ENCODE data around the gene RPP38. TPM values are rescaled to one million over a fixed set of nuclear protein-coding genes. Genes with fewer than 3 reads are reported as not detected.
A peak's percentile ranks its signal among the peaks of the same experiment; 100 is the strongest.

Gene RPP38, protein sequence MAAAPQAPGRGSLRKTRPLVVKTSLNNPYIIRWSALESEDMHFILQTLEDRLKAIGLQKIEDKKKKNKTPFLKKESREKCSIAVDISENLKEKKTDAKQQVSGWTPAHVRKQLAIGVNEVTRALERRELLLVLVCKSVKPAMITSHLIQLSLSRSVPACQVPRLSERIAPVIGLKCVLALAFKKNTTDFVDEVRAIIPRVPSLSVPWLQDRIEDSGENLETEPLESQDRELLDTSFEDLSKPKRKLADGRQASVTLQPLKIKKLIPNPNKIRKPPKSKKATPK
- total RNA-seq: 10 to 100 TPM; 14.6 to 17.6 TPM

DNA sequence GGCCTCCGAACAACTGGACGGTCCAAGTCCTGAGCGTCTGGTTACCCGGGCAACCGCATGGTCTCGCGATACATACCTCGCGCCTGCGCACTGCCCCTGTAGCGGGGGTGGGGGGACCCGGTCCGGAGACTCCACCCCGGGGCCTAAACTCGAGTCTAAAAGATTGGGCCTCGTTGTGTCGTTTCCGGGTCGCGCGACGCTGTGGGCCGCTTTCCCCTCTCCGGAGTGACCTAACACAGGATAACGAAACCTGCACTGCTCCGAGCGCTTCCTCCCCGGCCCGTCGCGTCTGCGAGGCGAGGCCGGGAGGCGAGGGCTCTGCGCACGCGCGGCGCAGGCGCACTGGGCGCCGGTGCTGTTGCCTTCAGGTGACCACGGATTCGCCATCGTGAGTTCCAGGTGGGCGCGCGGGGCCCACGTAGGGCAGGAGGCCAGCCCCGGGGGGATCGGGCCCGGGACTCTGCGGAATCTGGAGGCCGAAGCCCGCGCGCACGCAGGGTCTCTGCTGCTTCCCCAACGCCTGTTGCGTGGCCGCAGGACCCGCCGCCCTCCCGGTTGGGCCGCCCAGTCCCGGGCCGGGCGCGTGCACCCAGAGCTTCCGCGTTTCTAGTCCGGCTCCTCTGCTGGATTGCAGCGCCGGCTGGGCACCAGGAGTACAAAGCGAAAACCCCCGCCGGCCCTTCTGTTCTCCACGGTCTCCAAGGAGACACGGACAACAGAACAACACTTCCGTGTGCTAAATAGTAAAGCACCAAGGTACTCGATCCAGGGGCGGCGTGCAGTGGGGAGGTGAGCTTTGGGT is at the start of gene RPP38:
Gene RPP38 (plus strand): TSS at position 345 of the 802 bp plus-strand sequence. CDS start 5,960 bp downstream, outside the sequence.
- Mint-ChIP-seq H3K27me3 (no peaks in the 10 kb centered on the region), H3K9me3 (no peaks in the 10 kb centered on the region), H3K36me3 (peaks cover 3% of the 10 kb centered on the region), H3K27ac (peak within 1 kb of the TSS; percentile 97), H3K4me3 (peak within 1 kb of the TSS; percentile 97), H3K4me1 (peaks cover 20% of the 10 kb centered on the region)
- DNase-seq: peak; percentile 97
- peak; percentile 92 for ATAC-seq (ENCODE audit: low read depth)
- POLR2A ChIA-PET: interaction anchor here (0.8 to 2.3 kb wide), 4 partner anchors 72 to 545 kb away, joined by 3 to 11 read pairs (median 5); partner anchors contain the start of genes MEIG1 and NMT2

DNA sequence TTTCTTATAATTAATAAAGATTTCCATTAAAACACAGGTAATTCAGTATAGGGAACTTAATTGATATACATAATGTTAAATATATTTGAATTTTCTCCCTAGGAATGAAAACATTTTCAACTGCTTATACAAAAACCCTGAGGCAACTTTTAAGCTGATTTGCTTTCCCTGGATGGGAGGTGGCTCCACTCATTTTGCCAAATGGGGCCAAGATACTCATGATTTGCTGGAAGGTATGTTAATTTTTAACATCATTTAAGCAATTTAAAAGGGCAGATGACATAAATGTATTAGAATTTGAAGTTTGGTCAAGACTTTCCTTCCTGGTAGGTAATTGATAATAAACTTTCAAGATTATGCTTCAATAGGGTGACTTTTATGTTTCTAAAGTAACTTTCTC is 47.6 kb upstream of the RPP38 start:
- POLR2A ChIA-PET: no interaction called here
- no peak overlapping the region for H3K27ac Mint-ChIP-seq
- peaks cover 6% of the 10 kb centered on the region for H3K27me3 Mint-ChIP-seq

DNA sequence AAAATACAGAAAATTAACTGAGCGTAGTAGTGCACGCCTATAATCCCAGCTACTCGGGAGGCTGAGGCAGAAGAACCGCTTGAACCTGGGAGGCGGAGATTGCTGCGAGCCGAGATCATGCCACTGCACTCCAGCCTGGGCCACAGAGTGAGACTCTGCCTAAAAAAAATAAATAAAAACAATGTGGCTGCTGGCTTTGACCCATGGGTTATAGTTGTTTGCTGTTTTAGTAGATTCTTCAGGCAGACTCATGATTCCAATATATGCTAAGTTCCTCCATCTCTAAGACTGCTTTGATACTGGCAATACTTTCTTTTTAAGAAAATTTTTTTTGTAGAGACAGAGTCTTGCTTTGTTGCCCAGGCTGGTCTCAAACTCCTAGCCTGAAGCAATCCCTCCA is 45.0 kb upstream of the RPP38 start:
- POLR2A ChIA-PET: no interaction called here
- no peak overlapping the region for H3K27ac Mint-ChIP-seq
- H3K36me3 Mint-ChIP-seq: no peaks in the 10 kb centered on the region
- DNase-seq (no peak), ATAC-seq (ENCODE audit: low read depth) (no peak)
- H3K4me3 Mint-ChIP-seq: no peak overlapping the region
- H3K4me1 Mint-ChIP-seq: no peaks in the 10 kb centered on the region
- no peaks in the 10 kb centered on the region for H3K9me3 Mint-ChIP-seq
- H3K27me3 Mint-ChIP-seq: peaks cover 15% of the 10 kb centered on the region

More for the DNA sequence above, 47.6 kb upstream of the RPP38 start:
- ATAC-seq (ENCODE audit: low read depth): no peak
- Mint-ChIP-seq H3K9me3 (no peaks in the 10 kb centered on the region), H3K36me3 (no peaks in the 10 kb centered on the region), H3K4me1 (peaks cover 5% of the 10 kb centered on the region), H3K4me3 (no peak overlapping the region)
- DNase-seq: no peak

DNA sequence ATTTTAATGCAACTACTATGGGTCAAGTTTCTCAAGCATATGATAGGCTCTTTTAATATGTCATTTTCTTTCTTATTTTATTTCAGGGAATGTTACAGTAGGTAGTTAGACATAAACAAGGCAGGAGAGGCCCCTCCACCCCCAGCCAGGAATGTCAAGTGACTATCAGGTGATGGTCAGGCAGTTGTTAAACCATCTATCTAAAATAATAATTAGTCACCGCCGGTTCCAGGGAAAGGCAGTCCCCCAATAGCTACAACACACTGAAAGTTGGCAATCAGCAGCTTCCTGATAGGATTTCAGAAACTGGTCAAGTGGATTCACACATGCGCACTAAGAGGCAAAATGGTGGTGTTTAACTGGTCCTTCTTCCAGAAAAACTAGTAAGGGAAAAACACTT is 44.1 kb upstream of the RPP38 start:
- ATAC-seq (ENCODE audit: low read depth): no peak
- H3K27me3 Mint-ChIP-seq: peaks cover 15% of the 10 kb centered on the region
- no peak overlapping the region for H3K27ac Mint-ChIP-seq
- H3K4me3 Mint-ChIP-seq: no peak overlapping the region
- H3K4me1 Mint-ChIP-seq: no peaks in the 10 kb centered on the region
- POLR2A ChIA-PET: no interaction called here
- no peaks in the 10 kb centered on the region for H3K9me3 Mint-ChIP-seq
- no peak for DNase-seq
- H3K36me3 Mint-ChIP-seq: no peaks in the 10 kb centered on the region

DNA sequence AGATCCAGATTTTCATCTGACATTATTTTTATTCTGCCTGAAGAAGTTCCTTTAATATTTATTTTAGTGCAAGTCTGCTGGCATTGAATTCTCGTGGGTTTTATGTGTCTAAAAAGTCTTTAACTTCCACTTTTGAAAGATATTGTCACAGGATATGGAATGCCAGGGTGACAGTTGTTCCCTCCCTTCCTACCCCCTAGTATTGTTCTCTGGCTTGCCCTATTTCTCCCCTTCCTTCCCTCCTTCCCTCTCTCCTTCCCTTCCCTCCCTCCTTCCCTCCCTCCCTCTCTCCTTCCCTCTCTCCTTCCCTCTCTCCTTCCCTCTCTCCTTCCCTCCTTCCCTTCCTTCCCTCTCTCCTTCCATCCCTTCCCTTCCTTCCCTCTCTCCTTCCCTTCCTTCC is 38.5 kb upstream of the RPP38 start:
- DNase-seq (no peak), ATAC-seq (ENCODE audit: low read depth) (no peak)
- Mint-ChIP-seq H3K27ac (no peak overlapping the region), H3K36me3 (peaks cover 5% of the 10 kb centered on the region), H3K27me3 (peaks cover 10% of the 10 kb centered on the region), H3K9me3 (peaks cover 6% of the 10 kb centered on the region), H3K4me3 (no peak overlapping the region), H3K4me1 (no peaks in the 10 kb centered on the region)
- POLR2A ChIA-PET: no interaction called here

DNA sequence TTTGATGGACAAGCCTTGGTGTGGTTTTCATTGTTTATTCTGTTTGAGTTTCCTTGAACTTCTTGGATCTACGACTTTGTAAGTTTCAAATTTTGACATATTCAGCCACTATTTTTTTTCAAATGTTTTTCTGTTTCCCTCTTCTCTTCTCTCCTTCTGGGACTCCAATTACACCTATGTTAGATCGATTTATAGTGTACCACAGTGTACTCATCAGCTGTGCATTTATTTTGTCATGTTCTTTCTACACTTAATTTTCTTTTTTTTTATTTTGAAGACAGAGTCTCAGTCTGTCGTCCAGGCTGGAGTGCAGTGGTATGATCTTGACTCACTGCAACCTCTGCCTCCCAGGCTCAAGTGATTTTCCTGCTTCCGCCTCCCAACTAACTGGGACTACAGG is 37.2 kb upstream of the RPP38 start:
- POLR2A ChIA-PET: no interaction called here
- peaks cover 12% of the 10 kb centered on the region for H3K27me3 Mint-ChIP-seq
- H3K4me3 Mint-ChIP-seq: no peak overlapping the region
- peaks cover 9% of the 10 kb centered on the region for H3K9me3 Mint-ChIP-seq
- DNase-seq (no peak), ATAC-seq (ENCODE audit: low read depth) (no peak)
- no peaks in the 10 kb centered on the region for H3K4me1 Mint-ChIP-seq
- H3K27ac Mint-ChIP-seq: no peak overlapping the region
- H3K36me3 Mint-ChIP-seq: peaks cover 5% of the 10 kb centered on the region

DNA sequence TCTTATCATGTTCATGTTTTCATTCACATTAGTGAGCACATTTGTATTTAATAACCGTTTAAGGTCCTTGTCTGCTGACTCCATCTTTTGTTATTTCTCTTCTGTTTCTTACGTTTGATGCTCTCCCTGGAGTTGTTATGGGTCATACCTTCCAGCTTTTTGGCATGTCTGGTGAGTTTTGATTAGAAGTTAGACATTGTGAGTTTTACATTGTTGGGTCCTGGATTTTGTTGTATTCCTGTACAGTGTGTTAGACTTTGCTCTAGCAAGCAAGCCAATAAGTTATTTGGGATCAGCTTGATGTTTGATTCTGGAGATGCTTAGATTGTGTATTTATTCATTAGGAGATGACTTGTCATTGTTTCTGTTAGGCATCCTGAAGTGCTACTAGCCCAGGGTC is 36.5 kb upstream of the RPP38 start:
- Mint-ChIP-seq H3K36me3 (peaks cover 5% of the 10 kb centered on the region), H3K9me3 (peaks cover 14% of the 10 kb centered on the region), H3K4me3 (no peak overlapping the region), H3K27me3 (peaks cover 12% of the 10 kb centered on the region), H3K4me1 (no peaks in the 10 kb centered on the region), H3K27ac (no peak overlapping the region)
- DNase-seq: no peak
- POLR2A ChIA-PET: no interaction called here
- no peak for ATAC-seq (ENCODE audit: low read depth)

DNA sequence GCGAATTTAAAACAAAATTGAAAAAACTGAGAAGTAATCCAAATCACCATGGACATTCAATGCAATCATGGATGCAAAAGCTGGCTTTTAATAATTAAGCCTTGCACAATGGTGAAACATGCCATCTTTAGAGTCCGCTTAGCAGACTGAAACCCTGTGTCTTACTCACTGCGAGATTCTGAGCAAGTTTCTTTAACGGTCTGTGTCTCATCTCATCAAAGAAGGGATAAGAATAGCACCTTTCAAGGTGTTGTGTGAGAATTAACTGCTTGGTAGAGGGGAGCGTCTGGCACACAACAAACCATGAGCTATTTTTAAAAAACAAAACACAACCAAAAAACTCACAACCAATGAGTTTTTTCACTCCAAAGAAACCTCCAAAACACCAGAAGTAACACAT is 30.0 kb upstream of the RPP38 start:
- Mint-ChIP-seq H3K4me3 (no peak overlapping the region), H3K36me3 (no peaks in the 10 kb centered on the region), H3K27me3 (peaks cover 5% of the 10 kb centered on the region), H3K4me1 (no peaks in the 10 kb centered on the region), H3K9me3 (peaks cover 8% of the 10 kb centered on the region), H3K27ac (no peak overlapping the region)
- DNase-seq: no peak
- POLR2A ChIA-PET: no interaction called here
- ATAC-seq (ENCODE audit: low read depth): no peak

DNA sequence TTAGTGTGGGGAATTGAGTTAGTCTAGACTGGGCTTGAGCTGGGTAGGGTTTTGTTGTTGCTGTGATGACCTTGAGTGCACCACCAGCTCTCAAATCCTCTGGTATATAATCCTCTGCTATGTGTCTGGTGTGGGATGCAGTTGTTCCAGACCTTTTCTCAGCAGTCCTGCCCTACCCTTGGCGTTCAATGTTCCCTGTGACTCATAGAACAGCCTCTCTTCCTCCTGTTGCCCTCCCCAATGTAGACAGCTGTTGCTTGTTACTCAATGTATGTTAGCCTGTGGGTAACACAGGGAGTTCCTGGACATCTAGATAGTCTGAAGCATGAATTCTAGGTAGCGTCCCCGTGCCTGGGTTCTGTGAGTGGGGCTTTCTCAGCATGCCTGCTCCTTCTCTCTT is 28.4 kb upstream of the RPP38 start:
- Mint-ChIP-seq H3K4me3 (no peak overlapping the region), H3K4me1 (no peaks in the 10 kb centered on the region)

DNA sequence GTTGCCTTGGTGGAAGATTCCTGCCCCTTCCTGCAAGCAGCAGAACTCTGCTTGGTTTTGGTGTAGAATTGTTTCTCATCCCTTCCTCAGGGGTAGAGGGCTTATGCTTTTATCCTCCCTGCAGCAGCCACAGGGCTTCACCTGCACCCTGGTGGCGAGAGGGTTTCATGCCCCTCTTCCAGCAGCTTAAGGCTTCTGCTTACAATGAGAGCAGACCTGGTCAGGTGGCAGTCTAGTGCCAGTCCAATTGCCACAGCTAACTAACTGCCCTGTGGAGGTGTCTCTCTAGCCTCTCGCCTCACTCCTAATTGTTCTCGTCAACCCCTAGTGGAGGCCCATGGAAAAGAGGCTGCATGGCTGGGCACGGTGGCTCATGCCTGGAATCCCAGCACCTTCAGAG is 27.9 kb upstream of the RPP38 start:
- H3K27me3 Mint-ChIP-seq: peaks cover 6% of the 10 kb centered on the region
- POLR2A ChIA-PET: no interaction called here
- H3K9me3 Mint-ChIP-seq: peaks cover 8% of the 10 kb centered on the region
- H3K4me3 Mint-ChIP-seq: no peak overlapping the region
- ATAC-seq (ENCODE audit: low read depth) (no peak), DNase-seq (no peak)
- H3K36me3 Mint-ChIP-seq: no peaks in the 10 kb centered on the region
- H3K27ac Mint-ChIP-seq: no peak overlapping the region
- H3K4me1 Mint-ChIP-seq: no peaks in the 10 kb centered on the region

More for the DNA sequence above, 28.4 kb upstream of the RPP38 start:
- POLR2A ChIA-PET: no interaction called here
- DNase-seq (no peak), ATAC-seq (ENCODE audit: low read depth) (no peak)
- H3K36me3 Mint-ChIP-seq: no peaks in the 10 kb centered on the region
- H3K9me3 Mint-ChIP-seq: peaks cover 10% of the 10 kb centered on the region
- H3K27me3 Mint-ChIP-seq: peaks cover 7% of the 10 kb centered on the region
- H3K27ac Mint-ChIP-seq: no peak overlapping the region

DNA sequence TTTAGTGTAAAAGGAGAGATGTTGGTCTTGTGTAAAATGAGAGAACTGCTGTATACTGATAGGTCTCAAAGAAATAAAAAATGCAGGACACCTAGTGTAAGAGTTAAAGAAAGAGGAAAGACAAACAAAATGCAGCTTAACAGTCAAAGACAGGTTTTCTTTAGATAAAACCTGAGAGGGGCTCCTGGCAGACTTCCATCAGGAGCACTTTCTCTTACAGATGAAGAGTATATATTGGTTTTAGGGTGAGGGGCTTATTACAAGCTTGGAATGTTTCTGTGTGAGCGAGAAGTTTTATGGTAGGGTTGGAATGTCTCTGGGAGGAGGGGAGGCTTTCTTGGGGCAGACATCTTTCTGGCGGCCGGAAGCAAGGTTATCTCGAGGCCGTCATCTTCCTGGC is 24.8 kb upstream of the RPP38 start:
- H3K27me3 Mint-ChIP-seq: peaks cover 2% of the 10 kb centered on the region
- no peak overlapping the region for H3K4me3 Mint-ChIP-seq
- H3K36me3 Mint-ChIP-seq: no peaks in the 10 kb centered on the region
- POLR2A ChIA-PET: no interaction called here
- ATAC-seq (ENCODE audit: low read depth): no peak
- DNase-seq: no peak
- H3K9me3 Mint-ChIP-seq: peaks cover 2% of the 10 kb centered on the region
- no peaks in the 10 kb centered on the region for H3K4me1 Mint-ChIP-seq
- H3K27ac Mint-ChIP-seq: no peak overlapping the region

DNA sequence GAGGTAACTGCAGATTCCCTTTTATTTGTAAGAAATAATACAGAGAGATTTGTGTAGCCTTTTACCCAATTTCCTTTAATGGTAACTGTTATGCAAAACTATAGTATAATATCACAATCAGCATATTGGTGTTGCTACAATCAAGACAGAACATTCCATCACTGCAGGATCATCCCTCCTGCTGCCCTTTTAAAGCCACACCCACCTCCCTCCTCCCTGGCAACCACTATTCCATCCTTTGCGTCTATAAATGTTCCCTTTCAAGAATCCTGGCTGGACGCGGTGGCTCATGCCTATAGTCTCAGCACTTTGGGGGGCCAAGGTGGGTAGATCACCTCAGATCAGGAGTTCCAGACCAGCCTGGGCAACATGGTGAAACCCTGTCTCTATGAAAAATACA is 21.7 kb upstream of the RPP38 start:
- H3K4me3 Mint-ChIP-seq: no peak overlapping the region
- peaks cover 2% of the 10 kb centered on the region for H3K27me3 Mint-ChIP-seq
- ATAC-seq (ENCODE audit: low read depth) (no peak), DNase-seq (no peak)
- POLR2A ChIA-PET: no interaction called here
- peaks cover 2% of the 10 kb centered on the region for H3K9me3 Mint-ChIP-seq
- no peak overlapping the region for H3K27ac Mint-ChIP-seq
- no peaks in the 10 kb centered on the region for H3K36me3 Mint-ChIP-seq
- H3K4me1 Mint-ChIP-seq: no peaks in the 10 kb centered on the region

DNA sequence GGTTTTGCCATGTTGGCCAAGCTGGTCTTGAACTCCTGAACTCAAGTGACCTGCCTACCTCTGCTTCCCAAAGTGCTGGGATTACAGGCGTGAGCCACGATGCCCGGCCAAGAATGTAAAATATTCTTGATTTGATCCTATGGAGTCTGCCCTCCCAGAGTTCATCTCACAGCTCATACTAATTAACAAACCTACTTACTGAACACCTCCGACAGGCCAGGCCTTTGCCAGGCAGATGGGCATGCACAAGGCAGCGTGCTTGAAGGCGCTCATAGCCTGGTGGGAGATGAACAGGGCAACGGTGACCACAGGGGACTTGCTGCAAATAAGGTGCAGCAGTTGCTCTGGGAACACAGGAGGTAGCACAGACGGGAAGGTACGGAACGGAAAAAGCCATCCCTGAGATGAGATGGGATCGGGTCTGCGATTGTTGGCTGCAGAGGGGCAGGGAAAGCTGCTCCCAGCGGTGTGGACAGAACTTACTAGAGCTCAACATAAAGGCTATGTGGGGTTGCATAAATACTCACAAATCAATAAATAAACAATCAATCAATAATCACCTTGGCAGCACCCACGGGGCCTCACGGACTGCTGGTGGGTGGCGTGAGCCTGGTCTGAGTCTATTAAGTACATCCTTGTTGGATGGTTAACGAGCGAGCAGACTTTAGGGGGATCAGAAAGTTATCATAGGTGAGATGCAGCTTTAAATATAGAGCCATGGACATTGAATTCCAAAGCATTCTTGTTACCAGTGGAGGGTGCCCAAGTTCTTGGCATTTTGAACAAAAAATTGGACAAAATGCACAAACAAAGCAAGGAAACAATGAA is 13.3 kb upstream of the RPP38 start:
- no peaks in the 10 kb centered on the region for H3K36me3 Mint-ChIP-seq
- no peaks in the 10 kb centered on the region for H3K9me3 Mint-ChIP-seq
- ATAC-seq (ENCODE audit: low read depth) (no peak), DNase-seq (no peak)
- H3K4me3 Mint-ChIP-seq: no peak overlapping the region
- no peak overlapping the region for H3K27ac Mint-ChIP-seq
- no peaks in the 10 kb centered on the region for H3K4me1 Mint-ChIP-seq
- POLR2A ChIA-PET: no interaction called here
- no peaks in the 10 kb centered on the region for H3K27me3 Mint-ChIP-seq

All from activated naive CD8-positive, alpha-beta T cell treated with anti-CD3 and anti-CD28 coated beads, Interleukin-2, amount 10 ng/mL, durations not matched to agents 7 days and 5 days (primary cell).